Occipital lobe (tissue), 2 donors: Measurements from ENCODE around the gene TEX36. TPM values are rescaled to one million over a fixed set of nuclear protein-coding genes. Genes with fewer than 3 reads are reported as not detected.
"Not testable (repeated sequence)": the region's sequence is repeated elsewhere in the genome, so short reads cannot be mapped to it uniquely, and the experiment has no call there.

Experiments used
- DNase-seq: peaks from one replicate; lab custom pipeline; 2025; lab: John Stamatoyannopoulos, UW
- total RNA-seq: library from RNA; depleted of rRNA; stranded (reverse); fragments of >200 nt; gene quantifications from one replicate; pipeline ENCODE4 v1.2.3, GENCODE V29; 2014

TEX36 gene
- not detected for total RNA-seq

GRCh38 chr10:125683063-125683462 lies at the start of gene TEX36:
TSS of gene TEX36 (minus strand) at chr10:125683163. CDS start at chr10:125682989, 174 bp downstream.
- no peak for DNase-seq

GRCh38 chr10:125727436-125727835 lies 44.5 kb upstream of the TEX36 start:
- DNase-seq, result no peak

GRCh38 chr10:125726914-125727313 lies 44.0 kb upstream of the TEX36 start:
- DNase-seq, result no peak

- no peak for DNase-seq
Measured at GRCh38 chr10:125722811-125723210, 39.8 kb upstream of the TEX36 start.

- no peak for DNase-seq
Measured at GRCh38 chr10:125721035-125721434, 38.1 kb upstream of the TEX36 start.

- peak; percentile 44 for DNase-seq
Measured at GRCh38 chr10:125720002-125720382, 37.0 kb upstream of the TEX36 start.

- peak; percentile 97 for DNase-seq
Measured at GRCh38 chr10:125719173-125720001, 36.4 kb upstream of the TEX36 start, which contains the start of gene EDRF1. TSS of gene EDRF1 (plus strand) at chr10:125719709. CDS start at chr10:125719808, 99 bp downstream.

GRCh38 chr10:125714728-125715127 lies 31.8 kb upstream of the TEX36 start:
- not testable (repeated sequence) for DNase-seq

- no peak for DNase-seq
Measured at GRCh38 chr10:125711110-125711750, 28.3 kb upstream of the TEX36 start.

- DNase-seq, result no peak
Measured at GRCh38 chr10:125709553-125710474, 26.9 kb upstream of the TEX36 start.

- DNase-seq, result no peak
Measured at GRCh38 chr10:125708971-125709503, 26.1 kb upstream of the TEX36 start.

GRCh38 chr10:125707541-125708468 lies 24.8 kb upstream of the TEX36 start:
- DNase-seq, result no peak

- no peak for DNase-seq
Measured at GRCh38 chr10:125700355-125700911, 17.5 kb upstream of the TEX36 start.

GRCh38 chr10:125699562-125700143 lies 16.7 kb upstream of the TEX36 start:
- no peak for DNase-seq

GRCh38 chr10:125698481-125698998 lies 15.6 kb upstream of the TEX36 start:
- DNase-seq, result no peak

GRCh38 chr10:125696884-125697283 lies 13.9 kb upstream of the TEX36 start:
- DNase-seq, result not testable (repeated sequence)

GRCh38 chr10:125694883-125695282 lies 11.9 kb upstream of the TEX36 start:
- DNase-seq, result no peak

GRCh38 chr10:125693524-125693847 lies 10.5 kb upstream of the TEX36 start:
- no peak for DNase-seq
